HG02798 (cell line): ENCODE data around the gene NDUFV2.

Experiments used
- ATAC-seq: cut with Tn5 transposase; IDR thresholded peaks from one replicate; pipeline ENCODE4 v1.9.1; 2021; ENCODE audit warnings: mild to moderate bottlenecking; ENCODE audit not compliant: unreplicated experiment, poor library complexity

The NDUFV2 gene

DNA sequence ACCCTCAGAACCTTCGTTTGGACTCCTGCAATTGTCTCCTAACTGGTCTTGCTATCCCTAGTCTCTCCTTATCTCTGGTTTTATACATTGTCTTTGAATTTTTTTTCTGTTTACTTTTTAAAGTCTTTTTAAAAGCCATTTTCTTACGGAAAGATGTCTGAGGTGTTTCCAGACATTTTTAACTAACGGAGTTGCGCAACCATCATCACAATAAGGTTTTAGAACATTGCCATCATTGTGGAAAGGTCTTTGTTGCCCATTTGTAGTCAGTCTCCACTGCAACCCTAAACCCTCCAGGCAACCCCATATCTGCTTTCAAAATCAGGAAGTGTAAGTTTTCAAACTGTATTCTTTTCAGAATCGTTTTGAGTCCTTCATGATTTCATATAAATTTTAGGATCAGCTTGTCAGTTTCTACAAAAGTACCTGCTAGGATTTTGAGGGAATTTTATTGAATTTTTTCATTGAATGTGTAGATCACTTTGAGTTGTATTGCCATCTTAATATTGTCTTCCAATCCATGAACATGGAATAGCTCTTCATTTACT is 80.4 kb downstream of the NDUFV2 start:
- no peak for ATAC-seq
